ENCODE results near the gene FOXA3.
"Not testable (repeated sequence)": the region's sequence is repeated elsewhere in the genome, so short reads cannot be mapped to it uniquely, and the experiment has no call there.

Gene FOXA3

GRCh38 chr19:45895983-45896599 lies 32.0 kb downstream of the FOXA3 start:
- DNase-seq = not testable (repeated sequence)

DNA sequence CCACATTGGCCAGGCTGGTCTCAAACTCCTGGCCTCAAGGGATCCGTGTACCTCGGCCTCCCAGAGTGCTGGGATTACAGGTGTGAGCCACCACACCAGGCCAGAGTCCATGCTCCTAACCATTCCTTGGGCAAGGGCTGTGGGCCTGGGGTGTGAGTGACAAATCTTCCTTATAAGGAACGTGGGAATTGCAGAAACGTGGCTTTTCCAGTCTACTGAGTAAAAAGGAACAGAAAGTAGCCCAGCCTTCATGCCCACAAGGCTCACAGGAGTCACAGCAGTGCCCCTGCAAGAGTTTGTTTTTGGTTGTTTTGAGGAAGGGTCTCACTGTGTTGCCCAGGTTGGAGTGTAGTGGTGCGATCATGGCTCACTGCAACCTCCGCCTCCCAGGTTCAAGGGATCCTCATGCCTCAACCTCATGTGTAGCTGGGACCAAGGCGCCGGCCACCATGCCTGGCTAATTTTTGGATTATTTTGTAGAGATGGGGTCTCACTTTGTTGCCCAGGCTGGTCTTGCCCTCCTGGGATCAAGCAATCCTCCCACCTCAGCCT lies 33.2 kb downstream of the FOXA3 start:
- DNase-seq = no peak

GRCh38 chr19:45899253-45899652 lies 35.1 kb downstream of the FOXA3 start:
- DNase-seq = no peak

DNA sequence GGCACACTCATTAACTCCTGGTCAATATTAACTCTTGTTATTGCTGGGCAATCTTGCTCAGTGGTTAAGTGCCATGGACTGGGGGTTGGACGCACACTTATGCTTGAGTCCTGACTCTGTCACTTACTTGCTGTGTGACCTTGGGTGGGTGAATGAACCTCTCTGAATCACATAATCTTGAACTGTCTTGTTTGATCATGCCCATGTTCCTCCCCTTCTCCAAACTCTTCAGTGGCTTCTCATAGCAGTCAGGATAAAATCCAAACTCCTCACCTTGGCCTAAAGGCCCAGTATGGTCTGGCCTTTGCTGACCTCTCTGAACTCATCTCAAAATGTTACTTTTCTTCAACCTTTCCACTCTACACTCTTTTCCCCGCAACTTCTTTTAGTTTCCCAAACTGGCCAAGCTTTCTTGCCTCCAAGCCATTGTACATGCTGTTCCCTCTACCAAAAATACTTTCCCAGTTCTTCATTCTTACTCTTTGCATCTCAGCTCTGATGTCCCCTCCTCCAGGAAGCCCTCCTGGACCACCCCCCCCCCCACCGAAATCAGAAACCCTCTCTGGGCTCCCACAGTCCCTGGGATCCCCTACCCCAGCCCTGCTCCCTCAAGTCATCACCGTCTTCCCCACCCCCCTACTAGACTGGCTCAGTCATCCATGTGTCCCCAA lies 35.9 kb downstream of the FOXA3 start:
- no peak for DNase-seq

DNA sequence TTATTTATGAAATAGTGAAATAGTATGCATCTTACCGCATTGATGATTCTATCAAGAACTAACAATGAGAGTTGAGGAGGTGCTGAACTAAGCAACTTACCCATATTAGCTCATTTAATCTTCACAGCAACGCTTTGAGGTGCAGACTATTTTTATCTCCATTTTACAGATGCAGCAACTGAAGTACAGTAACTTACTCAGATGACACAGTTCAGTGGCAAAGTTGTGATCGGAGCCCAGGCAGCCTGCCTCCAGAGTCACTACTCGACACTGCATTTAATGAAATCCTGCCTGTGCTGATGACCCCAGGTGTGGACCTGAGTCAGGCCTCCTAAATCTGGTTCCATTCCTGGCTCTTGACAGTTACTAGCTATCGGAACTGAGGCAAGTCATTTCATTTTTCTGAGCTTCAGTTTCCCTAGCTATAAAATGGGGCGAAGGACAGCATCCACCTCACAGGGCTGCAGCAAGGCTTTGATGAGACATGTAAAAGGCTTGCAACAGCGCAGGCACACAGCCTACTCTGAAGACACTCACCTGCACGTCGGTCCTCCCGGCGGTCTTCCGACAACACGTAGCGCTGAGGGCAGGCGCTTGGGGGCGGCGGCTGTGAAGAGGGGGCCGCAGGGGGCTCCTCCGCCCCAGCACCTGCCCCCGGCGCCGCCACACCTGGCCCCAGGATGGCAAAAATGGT lies 36.8 kb downstream of the FOXA3 start:
- DNase-seq = no peak

DNA sequence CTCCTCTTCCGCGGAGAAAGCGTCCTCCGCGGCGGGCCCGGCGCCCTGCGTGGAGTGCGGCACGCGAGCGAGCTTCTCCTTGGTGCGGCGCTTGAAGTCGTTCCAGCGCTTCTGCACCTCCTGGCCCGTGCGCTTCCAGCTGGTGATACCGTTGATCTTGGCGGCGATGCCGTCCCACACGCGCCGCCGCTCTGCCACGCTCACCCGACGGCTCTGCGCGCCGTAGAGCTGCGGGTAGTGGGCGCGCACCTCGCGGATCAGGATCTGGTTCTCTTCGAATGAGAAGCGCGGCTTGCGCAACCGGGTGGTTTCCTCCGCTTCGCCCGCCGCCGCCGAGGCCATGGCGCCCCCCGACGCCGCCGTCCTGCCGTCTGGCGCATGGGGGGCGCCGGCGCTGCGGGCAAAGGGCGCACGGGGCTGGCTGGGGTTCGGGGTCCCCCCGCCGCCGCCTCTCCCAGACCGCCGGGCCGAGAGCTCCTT lies 37.3 kb downstream of the FOXA3 start:
- peak; percentile 72 for DNase-seq

DNA sequence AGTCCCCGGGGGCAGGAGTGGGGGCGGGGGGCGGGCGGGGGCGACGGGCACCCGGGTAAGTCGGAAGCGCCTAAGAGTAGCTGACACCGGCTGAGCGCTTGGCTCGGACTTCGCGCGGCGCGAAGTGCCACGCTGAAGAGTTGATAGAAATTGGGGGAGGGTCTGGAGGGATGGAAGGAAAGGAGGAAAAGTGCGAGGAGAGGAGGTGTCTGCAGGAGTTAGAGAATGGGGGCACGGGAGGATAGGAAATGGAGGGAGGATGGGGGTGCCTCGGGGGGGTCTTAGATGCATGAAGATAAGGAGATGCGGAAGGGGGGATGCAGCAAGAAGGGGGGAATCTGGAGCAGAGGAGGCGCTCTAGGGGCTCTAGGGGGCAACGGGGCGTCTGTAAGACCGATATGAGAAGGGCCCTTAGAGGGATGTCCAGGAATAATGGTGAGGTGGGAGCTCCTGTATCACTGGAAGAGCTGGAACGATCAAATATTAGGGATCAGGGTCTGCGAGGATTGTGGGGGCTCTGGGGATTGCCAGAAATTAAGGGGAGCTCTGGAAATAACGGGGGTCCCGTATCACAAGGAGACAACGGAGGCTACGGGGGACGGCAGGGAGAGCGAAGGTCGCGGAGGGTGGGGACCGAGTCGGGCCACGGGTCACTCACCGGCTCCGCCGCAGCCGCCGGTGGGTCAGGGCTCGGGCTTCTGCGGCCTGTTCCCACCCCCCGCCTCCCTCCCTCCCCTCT lies 38.0 kb downstream of the FOXA3 start, which contains the start of gene MYPOP:
MYPOP (minus strand) TSS at position 702 of the 739 bp plus-strand sequence. CDS start 840 bp downstream, outside the sequence.
- no peak for DNase-seq

DNA sequence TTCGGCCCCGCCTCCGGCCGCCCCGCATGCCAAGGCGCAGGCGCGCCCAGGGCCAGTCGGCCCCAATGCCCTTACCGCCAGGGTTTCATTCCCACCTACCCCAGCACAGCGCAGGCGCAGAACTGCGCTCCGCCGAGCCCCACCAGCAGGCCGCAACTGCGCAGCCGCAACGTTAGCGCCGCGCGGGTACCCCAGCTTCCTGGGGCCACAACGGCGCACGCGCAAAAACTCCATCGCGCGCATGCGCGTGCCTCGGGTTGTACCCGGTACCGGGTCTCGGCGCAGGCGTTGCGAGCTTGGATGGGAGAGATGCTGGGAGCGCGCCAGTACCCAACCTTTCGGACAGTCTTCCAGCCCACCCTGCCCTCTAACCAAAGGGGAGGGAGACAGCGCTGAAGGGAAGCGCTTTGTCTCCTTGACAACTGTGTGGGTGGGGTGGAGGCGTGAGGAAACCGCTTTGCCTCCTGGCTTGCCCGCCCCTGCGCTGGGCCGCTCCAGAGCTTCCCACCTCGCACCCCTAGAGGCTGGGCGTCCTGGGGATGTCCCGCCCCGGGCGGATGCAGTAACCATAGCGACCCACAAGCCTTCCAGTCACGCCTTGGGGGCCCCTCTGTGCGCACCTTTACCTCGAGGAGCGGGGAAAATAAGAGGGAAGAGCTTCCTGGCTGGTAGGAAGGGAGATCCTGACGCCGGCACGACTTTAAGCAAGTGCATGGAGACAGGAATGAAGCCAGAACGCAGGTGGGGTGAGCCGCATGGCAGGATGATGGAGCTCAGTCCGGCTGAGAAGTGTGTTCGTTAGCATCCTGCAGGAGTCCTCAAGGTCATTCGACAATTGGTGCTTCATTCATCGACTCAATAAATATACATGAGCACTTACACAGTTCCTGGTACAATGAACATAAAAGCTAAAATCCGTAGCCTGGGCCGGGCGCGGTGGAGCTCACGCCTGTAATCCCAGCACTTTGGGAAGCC lies 38.8 kb downstream of the FOXA3 start:
- DNase-seq = peak; percentile 100

DNA sequence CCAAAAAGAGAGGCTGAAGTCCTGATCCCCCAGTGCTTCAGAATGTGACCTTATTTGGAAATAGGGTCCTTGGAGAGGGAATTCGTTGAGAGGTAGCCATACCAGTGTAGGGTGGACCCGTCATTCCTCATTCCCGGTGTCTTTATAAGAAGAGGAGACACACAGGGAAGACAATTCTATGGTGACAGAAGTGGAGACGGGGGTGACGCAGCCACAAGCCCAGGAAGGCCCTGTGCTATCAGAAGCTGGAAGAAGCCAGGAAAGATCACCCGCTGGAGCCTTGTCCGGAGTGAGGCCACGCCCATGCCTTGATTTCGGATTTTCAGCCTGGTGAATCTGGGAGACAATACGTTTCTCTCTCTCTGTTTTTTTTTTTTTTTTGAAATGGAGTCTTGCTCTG lies 40.9 kb downstream of the FOXA3 start:
- DNase-seq = no peak

DNA sequence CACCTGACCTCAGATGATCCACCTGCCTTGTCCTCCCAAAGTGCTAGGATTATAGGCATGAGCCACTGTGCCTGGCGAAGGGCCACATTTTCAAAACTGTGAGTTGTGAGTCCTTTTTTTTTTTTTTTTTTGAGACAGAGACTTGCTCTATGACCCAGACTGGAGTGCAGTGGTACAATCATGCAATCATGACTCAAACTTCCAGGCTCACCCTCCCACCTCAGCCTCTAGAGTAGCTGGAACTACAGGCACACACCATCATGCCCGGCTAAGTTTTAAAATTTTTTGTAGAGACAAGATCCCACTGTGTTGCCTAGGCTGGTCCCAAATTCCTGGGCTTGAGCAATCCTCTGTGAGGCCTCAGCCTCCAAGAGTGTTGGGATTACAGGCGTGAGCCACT lies 42.1 kb downstream of the FOXA3 start:
- no peak for DNase-seq

GRCh38 chr19:45908956-45909355 lies 44.8 kb downstream of the FOXA3 start:
- no peak for DNase-seq

GRCh38 chr19:45911291-45911690 lies 47.2 kb downstream of the FOXA3 start:
- DNase-seq = no peak

- no peak for DNase-seq
Measured at GRCh38 chr19:45913874-45914830, 50.0 kb downstream of the FOXA3 start, which contains the start of gene NANOS2. Gene NANOS2, minus strand, starts transcription at chr19:45914778. Its CDS starts 85 bp downstream, at chr19:45914693.

- no peak for DNase-seq
Measured at GRCh38 chr19:45917421-45918091, 53.4 kb downstream of the FOXA3 start.

DNA sequence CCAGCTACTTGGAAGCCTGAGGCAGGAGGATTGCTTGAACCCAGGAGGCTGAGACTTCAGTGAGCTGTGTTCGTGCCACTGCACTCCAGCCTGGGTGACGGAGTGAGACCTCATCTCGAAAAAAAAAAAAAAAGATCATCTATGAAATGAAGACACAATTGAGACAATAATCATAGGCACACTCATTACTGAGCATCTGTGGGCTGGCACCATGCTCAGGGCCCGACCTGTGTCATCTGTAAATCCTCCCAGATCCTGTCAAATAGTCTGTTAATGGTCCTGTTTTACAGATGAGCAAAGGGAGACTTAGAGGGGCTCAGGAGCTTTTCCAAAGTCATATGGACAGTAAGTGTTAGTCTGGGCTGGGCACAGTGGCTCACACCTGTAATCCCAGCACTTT lies 54.6 kb downstream of the FOXA3 start:
- no peak for DNase-seq

DNA sequence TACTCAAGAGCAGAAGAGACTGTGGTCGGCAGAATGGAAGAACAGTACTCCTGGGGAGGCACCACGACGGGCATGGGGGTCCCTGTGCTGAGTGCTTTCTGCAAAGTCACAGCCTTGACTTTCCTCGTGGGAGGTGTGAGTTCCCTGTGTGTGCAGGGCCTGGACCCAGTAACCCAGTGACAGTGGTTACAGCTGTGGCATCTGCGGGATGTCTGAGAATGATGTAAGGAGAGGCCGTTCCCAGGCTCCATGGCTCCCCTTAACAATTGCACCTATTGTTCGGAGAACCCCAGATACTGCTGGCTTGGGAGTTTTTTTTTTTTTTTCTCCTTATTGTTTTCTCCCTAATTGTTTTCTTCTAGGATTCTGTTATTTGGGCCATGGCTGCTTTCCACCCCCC lies 55.6 kb downstream of the FOXA3 start:
- DNase-seq = no peak

DNA sequence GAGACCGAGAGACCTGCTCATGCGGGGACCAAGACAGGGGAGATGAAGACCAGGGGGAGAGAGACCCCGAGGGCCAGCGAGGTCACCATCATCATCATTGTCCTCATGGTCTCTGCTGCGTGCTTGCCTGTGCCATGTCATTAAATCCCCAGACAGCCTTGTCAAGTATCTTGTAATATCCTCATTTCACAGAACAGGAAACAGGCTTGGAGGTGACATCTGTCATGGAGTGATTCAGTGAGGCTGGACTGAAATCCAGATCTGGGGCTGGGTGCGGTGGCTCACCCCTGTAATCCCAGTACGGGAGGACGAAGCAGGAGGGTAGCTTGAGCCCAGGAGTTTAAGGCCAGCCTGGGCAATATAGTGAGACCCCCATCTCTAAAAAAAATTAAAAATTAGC lies 56.3 kb downstream of the FOXA3 start:
- no peak for DNase-seq

DNA sequence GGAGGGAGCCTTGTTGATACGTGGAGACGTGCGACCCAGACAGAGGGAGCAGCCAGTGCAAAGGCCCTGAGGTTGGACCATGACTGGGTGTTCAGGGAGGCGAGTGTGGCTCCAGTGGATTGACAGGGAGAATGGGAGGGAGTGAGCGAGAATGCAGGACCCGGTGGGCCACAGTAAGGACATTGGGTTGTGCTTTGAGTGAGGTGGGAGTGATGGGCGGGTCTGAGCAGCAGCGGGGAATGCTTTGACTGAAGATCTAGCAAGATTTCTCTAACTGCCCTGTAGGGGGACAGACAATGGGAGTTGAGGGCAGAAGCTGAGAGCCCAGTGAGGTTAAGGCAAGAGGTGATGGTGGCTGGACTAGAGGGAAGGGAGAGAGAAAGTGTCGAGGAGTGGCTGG lies 58.2 kb downstream of the FOXA3 start:
- no peak for DNase-seq
